Stimulated activated CD4-positive, alpha-beta T cell treated with anti-CD3 and anti-CD28 coated beads, TNF-alpha, amount 100 ng/mL, for 4 hours (primary cell): ENCODE measurements around the gene TNFRSF13B.
"Not testable (repeated sequence)": the region's sequence is repeated elsewhere in the genome, so short reads cannot be mapped to it uniquely, and the experiment has no call there.

Source experiments
- DNase-seq, 3 experiments: peaks; one replicate each; pipeline ENCODE4 v3.0.0-alpha.2; 2020; ENCODE audit warnings: low read depth in 3 of 3

TNFRSF13B gene

DNA sequence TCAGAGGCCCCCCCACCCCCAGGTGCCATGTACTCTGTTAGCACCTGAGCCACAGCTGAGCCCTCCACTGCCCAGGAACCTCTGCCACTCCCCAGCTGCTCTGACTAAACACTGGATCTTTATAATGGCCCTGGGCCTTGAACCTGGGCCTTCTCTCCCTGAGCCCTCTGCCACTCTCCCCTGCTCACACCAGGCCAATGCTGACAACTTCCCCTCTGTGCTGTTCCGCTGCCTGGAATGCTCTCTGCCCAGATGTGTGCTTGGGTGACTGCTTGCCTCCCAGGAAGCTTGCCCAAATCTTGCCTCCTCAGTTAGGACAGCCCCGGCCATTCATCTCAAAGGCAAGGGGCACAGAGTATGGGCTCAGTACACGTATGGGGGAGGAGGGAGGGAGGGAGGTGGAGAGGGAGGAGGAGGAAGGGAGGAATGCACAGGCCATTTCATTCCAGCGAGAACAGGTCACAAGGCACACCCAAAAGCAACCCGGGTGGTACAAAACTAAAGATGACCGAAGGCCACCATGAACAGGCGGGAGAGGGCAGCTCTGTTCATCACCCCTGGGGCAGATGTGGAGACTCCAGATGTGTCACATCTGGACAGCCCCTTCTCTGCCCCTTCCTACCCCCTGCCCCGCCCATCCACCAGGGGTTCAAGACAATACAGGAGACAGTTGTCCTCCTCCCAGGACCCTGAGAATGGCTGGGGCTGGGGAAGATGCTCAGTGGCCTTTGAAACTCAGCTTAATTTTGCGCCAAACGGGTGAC, 15.3 kb upstream of the TNFRSF13B start:
- DNase-seq: no peak

DNA sequence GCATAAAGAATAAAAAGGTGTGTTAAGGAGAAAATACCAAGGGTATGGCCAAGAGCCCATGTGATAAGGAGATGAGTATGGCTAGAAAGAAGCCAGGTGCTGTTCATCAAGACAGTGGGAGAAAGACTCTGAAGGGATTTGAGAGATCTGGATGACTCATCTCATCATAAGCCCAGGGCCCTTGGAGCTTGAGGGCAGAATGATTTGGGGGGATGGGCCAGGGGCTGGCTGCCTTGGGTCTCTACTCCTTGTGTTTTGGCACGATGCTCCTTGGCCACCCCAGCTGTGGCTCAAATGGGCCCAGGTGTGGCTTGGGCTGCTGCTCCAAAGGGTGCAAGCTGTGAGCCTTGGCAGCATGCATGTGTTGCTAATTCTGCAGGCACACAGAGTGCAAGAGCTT, 14.5 kb upstream of the TNFRSF13B start:
- DNase-seq: no peak

DNA sequence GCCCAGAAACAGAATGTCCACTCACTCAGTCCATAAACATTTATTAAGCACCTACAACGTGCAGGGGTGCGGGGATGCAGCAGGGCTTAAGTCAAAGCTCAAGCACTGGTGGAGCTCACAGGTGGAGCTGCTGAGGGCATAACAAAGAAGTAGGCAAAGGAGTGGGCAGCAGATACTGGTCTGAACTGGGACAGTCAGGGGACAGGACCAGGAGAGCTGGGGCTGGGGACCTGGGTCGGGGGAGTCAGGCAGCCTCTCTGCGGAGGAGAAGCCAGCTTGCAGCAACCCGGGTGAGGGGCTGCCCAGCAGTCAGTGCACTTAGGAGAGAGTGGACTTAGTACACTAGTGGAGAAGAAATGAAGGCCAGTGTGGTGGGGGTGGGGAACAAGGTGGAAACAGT, 10.0 kb upstream of the TNFRSF13B start:
- DNase-seq: no peak

DNA sequence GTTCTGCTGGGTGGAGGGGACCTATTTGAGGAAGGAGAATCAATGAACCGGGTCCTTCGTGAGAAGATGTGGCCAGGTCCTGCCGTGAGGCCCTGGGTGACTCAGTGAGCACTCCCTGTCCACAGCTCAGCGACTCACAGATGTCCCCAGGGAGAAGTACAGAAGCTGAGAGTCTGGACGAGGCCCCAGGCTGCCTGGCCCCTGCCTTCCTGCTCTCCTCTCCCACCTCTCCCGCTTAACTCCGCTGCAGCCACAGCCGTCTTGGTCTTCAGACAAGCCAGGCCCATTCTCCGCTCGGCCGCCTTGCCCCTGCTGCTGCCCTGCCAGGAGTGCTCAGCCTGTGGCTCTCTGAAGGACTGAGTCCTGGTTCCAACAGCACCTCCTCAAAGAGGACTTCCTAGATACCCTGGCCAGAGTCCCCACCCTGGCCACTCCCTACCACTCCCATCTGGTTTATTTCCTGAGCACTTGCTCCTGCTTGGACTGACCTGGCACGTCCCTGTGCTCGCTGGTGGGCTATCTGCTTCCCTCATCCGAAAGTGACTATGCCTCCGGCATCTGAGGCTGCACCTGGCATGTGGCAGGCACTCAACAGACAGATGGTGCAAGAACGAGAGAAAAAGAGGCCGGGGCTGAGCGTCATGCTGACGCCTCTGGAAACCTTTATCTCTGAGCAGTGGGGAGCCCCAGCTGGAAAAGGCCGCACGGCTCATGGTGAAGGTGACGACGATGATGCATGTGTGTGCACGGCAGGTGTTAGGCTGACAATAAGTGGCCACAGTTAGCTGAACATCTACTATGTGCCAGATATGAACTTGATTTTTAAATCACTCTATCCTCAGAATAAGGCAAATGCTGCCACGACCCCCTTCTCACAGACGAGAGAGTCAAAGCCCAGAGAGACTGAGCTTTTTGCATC, 9.2 kb upstream of the TNFRSF13B start:
- no peak for DNase-seq

DNA sequence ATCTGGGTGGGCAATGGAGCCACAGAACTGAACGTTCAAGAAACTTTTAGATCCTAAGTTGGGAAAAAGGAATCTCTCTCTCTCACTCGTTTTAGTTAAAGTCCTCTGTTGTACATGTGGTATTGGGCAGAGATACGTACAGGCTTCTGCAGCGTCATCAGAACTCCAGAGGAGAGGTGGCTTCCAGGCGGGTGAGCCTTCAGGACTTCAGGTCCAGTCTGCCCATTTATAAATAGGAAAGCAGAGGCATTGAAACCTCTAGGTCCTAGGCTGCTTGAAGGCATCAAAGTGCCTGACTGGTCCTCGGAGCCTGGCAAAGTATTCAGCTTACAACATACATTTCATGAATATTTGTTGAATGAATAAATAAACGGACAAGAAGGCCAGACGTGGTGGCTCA, 8.1 kb upstream of the TNFRSF13B start:
- DNase-seq: no peak

DNA sequence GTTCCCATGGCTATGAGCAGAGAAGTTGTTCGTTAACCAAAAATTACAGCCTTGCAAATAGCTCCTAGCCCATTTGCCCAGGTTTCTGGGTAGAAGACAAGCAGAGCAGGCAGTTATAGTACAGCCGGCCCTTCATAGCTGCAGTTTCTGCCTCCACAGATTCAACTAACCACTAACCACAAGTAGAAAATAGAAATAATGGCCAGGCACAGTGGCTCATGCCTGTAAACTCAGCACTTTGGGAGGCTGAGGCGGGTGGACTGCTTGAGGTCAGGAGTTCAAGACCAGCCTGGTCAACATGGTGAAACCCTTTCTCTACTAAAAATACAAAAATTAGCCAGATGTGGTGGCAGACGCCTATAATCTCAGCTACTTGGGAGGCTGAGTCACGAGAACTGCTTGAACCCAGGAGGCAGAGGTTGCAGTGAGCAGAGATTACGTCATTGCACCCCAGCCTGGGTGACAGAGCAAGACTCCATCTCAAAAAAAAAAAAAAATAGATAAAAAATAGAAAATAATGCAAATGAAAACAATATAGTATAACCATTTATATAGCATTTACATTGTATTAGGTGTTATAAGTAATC, 7.4 kb upstream of the TNFRSF13B start:
- not testable (repeated sequence) for DNase-seq

DNA sequence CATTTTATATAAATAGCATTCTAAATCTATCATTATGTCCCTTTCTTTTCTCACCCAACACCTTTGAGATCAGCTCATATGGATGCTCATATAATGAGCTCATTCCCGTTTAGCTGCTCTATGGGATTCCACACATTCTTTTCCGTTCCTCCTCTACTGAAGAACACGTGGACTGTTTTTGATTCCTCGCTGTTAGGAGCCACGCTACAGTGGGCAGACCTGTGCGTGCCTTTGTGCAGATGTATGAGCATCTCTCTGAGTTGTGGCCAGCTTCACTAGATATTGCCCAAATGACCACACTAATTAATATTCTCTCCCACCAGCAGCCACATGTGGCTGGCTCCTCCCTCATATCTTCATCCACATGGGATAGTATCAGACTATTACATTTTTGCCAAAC, 6.0 kb upstream of the TNFRSF13B start:
- DNase-seq: no peak

DNA sequence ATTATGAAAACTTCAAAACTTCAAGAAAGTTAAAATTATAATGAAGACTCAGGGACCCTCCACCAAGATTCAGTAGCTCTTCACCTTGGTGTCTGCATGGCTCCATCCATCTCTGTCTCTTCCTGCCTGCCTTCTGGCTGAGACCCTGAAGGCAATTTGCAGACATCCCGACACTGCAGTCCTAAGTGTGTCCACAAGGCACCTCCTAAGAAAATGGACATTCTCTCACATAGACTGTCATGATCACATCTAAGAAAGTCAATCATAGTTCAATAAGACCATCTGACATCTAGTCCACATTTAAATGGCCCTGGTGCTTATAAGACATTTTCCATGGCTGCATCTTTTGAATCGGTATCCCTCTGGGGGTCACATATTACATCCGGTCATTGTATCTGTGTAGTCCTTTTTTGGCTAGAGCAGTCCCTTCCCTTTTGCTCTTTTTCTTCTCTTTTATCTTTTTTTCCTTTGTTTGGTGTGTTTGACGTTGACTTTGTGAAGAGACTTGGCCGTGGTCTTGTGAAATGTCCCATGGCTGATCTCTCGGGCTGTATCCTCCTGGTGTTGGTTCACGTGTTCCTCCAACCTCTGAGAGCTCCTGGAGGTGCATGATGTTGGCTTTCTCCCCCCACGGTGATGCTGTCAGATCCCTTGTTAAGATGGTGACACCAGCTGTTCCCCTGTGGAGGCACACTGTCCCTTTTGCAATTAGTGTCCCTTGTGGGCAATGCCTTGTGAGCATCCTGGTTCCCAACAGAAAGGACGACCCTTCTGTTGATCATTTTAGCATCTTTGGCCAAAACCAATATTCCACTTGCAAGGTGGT, 5.0 kb upstream of the TNFRSF13B start:
- DNase-seq: no peak

DNA sequence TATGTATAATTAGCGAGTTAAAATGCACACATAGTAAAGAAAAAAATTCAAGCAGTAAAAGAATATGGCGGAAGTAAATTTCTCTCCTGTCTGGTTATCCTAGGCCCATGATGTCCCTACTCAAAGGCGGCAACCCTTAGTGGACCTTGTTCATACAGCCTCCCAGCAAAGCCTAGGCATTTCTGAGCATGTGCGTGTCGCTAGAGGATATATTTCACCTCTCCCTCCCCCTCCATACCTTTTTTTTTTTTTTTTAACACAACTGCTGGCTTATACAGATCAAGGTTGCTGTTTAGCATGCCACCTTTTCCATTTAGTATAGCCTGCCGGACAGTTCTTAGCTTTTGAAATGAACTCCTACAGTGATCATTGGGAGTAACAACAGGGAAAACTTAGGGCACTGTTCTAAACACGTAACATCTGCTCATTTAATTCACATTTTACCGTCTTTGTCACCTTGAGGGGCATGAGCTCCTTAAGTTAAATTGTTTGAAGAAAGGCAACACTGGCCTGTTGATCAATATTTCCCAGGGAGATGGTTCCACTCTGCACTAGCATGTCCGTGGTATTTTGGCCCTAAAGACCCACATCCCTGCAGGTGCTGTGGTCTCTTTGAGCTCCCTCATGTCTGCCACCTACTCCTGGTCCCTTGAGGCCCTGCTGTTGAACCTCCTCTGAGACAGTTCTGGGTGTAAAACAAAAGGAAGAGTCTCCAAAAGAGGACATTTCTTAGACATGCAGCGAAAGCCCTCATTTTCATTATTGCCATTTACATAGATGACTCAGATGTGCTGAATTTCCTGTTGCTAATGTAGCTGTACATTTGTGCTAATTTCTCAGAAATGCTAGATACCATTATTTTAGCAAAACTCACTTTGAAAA, 4.1 kb upstream of the TNFRSF13B start:
- DNase-seq: no peak

DNA sequence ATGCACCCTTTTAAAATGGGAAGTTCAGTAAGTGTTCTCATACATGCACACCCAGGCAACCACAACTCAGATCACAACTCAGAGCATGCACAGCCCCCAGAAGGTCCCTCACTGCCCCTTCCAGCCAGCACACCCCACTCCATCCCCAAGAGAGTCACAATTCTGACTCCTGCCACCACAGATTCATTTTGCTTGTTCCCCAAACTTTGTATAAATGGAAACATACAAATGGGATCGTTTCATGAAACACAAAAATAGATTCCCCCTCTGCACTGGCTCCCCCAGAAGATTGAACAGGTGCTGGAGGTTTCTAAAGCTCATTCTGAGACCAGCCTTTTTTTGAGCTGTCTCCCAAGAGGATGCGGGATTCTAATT, 3.3 kb upstream of the TNFRSF13B start:
- DNase-seq: no peak

DNA sequence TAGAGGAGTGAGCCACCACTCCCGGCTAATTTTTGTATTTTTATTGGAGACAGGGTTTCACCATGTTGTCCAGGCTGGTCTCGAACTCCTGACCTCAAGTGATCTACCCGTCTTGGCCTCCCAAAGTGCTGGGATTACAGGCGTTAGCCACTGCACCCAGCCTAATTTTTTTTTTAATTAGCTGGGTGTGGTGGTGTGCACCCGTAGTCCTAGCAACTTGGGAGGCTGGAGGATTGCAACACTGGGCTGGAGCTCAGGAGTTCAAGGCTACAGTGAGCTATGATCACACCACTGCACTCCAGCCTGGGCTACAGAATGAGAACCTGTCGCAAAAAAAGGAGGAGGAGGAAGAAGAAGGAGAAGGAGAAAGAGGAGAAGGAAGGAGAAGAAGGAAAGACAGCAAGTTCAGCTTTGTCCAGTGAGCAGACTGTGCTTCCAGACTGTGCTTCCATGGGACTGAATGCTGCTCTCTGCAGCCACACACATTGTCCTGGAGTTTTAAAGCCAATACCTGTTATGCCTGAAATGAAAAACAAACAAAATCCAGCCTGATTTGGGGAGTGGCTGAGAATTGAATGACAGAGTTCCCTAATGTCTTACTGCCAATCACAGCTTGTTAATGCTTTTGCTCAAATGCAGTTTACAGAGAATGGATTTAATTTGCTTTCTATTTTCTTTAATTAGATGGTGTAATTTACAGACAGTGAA, 2.8 kb upstream of the TNFRSF13B start:
- no peak for DNase-seq

DNA sequence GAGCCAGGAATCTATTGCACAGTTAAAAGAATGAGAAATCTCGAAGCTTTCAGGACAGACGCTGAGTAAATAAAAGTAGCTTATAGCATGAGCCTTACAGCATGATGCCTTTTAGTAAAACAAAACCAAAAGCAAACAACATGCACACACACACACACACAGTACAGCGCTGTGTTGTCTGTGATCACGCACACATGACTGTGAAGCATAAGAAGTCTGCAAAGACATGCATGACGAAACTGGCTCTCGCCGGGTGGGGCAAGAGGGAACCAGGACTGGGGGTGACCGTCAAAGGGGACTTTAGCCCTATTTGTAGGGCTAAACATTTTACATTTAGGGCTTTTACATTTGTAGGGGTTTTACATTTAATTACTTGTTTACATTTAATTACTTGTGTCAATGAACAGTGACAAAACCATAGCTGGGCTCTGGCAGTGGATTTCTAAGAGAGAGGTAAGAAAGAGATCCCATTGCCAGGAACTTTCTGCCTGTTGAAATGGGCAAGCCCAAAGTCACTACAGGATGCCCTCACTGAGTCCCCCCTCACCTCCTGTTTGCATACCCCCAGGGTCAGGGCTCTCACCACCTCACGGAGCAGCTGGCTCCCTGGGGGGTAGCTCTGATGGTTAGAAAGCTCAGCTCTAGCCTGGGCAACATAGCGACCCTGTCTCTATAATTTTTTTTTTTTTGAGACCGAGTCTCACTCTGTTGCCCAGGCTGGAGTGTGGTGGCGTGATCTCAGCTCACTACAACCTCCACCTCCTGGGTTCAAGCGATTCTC, 2.0 kb upstream of the TNFRSF13B start:
- DNase-seq: no peak

DNA sequence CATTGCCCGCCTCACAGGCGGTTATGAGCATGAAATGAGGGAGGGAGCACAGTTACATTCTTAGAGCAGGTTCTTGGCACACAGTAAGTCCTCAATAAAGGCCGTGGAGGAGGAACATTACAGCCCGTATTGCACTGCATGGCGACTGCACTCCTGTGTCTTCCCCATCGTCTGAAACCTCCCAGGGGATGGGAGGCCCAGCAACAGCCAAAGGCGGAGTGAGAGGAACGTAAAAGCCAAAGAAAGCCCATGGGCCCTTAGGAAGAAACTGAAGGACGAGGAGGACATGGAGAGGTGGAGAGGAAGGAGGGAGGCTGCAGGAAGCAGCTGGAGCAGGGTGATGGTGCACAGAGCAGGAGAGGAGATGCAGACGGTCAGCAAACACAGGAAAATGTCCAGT, 1.1 kb upstream of the TNFRSF13B start:
- DNase-seq: not testable (repeated sequence)

DNA sequence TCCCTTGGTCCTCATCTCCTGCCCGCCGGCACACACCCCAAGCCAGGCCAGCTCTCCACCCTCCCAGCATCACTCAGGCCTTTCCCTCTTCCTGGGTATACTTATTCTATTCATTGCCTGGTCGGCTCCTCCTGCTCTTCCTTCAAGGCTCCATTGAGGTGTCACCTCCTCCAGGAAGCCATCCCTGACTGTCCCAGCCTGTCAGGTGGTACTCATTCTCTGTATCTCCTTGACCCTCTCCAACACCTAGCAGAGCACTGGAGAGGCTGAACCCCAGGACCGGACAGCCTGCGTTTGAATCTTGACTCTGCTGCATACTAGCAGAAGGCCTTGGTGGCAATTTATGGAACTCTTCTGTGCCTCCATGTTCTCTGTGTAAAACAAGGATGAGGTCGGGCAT, 428 bp upstream of the TNFRSF13B start:
- DNase-seq: no peak

DNA sequence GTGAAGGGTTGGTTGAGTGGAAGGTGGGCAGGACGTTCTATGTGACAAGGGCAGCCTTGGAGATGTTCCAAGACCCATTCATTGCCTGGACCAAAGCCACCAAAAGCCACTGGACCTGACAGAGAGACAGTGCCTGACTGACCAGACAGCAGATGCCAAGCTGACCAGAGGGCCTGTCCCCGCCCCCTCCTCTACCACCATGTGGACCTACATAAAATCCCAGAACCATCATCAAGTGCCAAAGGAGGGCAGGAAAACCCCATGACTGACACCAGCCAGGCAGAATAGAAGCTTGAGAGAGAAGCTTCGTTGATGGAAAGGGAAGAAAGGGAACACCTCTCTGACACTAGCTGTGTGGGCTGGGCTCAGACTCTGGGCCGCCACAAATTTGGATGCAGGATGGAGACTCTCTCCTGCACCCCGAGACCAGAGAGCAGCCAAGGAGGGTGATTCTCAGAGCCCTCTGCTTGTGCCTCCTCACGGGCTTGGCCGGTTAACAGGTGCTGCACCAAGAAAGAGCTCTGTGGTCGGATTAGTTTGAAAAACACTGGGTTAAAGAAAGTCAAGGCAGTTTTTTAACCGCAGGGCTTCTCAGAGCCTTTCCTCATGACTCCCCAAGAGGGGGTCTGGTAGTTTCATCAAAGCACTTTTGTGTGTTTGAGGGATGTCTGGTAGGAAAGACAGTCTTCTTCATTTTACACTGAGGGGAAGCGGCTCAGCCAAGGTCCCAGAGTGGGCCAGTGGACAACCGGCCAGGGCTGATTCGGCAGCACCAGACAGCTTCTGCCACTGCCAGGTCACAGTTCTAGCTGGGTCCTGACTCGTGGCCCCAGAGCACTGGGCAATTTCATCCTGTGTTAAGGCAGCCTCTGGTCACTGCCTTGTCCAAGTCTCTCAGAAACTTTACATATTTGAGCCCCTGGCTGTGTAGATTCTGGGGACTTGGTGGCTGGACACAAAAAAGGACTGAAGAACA, 1.7 kb downstream of the TNFRSF13B start:
- no peak for DNase-seq

DNA sequence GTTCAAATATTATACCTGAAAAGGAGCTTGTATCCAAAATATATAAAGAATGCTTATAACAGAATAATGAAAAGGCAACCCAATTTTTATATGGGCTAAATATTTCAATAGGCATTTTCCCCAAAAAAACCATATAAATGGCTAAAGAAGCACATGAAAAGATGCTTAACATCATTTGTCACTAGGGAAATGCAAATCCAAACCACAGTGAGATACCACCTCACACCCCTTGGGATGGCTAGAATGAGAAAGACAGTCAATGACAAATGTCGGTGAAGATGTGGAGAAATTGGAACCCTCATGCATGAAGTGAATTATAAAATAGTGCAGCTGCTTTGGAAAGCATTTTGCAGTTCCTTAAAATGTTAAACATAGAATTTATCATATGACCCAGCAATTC, 3.1 kb downstream of the TNFRSF13B start:
- no peak for DNase-seq

DNA sequence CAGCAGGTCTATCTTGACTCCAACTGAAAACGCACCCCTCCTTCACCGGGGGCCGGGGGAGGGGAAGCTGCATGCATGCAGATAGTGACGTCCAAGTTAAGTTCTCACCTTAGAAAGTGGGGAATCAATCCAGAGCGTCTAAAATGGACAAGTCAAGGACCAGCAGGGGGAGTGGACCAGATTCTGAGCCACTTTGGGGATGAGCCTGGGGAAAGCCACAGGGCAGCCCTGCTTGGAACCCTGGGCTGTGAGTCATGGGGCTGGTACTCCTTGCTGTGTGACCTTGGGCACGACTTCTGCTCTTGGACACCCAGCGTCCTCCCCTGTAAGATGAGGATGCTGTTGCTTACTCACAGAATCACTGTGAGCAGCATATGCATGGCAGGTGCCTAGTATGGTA, 9.1 kb downstream of the TNFRSF13B start:
- DNase-seq: no peak

DNA sequence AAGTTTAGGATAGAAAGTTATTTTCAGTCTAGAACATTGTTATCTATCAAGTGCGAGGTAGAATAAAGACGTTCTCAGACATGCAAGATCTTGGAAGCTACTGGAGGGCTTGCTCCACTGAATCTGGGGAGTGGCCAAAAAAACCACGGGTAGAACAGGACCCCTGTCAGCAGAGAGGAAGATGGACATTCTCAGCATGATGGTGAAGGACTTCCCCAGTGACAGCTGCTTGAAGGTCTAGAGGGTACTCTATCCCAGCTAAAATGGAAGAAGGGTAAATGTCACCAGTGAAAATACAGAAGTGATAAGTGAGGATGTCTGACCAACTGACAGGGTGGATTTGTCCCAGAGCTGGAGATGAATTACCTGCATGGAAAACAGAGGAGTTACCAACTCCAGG, 10.1 kb downstream of the TNFRSF13B start:
- no peak for DNase-seq
